KMS-11 (cell line): ENCODE results near the gene HSDL2.

Experiments
- H2AFZ ChIP-seq: fragments of 200-600 bp; sonication (generic); 2 replicates; pipeline ENCODE4 v1.6.1; 2016; ENCODE audit warnings: antibody characterized with exemption, mixed run types, low read depth
- H3K27ac ChIP-seq: fragments of 200-600 bp; sonication (generic); 2 replicates; pipeline ENCODE4 v1.6.1; 2016; ENCODE audit warnings: mild to moderate bottlenecking, mixed run types
- H3K27me3 ChIP-seq: fragments of 200-600 bp; sonication (generic); 2 replicates; pipeline ENCODE4 v1.6.1; 2017; ENCODE audit warnings: mild to moderate bottlenecking, low read depth, mixed run types, moderate library complexity; ENCODE audit not compliant: insufficient read depth
- H3K36me3 ChIP-seq: fragments of 200-600 bp; sonication (generic); 2 replicates; pipeline ENCODE4 v1.6.1; 2017; ENCODE audit warnings: mild to moderate bottlenecking, mixed run types; ENCODE audit not compliant: insufficient read depth
- H3K4me1 ChIP-seq: fragments of 200-600 bp; sonication (generic); 2 replicates; pipeline ENCODE4 v1.6.1; 2016; ENCODE audit warnings: mild to moderate bottlenecking, low read depth, mixed run types; ENCODE audit not compliant: poor library complexity, severe bottlenecking
- H3K4me2 ChIP-seq: fragments of 200-600 bp; sonication (generic); 2 replicates; pipeline ENCODE4 v1.7.0; 2016; ENCODE audit warnings: mild to moderate bottlenecking, mixed run types
- H3K4me3 ChIP-seq: fragments of 200-600 bp; sonication (generic); IDR thresholded peaks from 2 replicates; pipeline ENCODE4 v1.6.1; 2017; ENCODE audit warnings: low read depth, low read length, mixed read lengths; ENCODE audit not compliant: insufficient read depth
- H3K79me2 ChIP-seq: fragments of 200-600 bp; sonication (generic); 2 replicates; pipeline ENCODE4 v1.6.1; 2016; ENCODE audit warnings: low read depth, mixed run types; ENCODE audit not compliant: insufficient read depth
- H3K9ac ChIP-seq: fragments of 200-600 bp; sonication (generic); 2 replicates; pipeline ENCODE4 v1.6.1; 2016; ENCODE audit warnings: mild to moderate bottlenecking, mixed run types
- H4K20me1 ChIP-seq: fragments of 200-600 bp; sonication (generic); 2 replicates; pipeline ENCODE4 v1.6.1; 2016; ENCODE audit warnings: mild to moderate bottlenecking, mixed run types; ENCODE audit not compliant: insufficient read depth
- CTCF ChIP-seq: fragments of 200-600 bp; sonication (generic); conservative IDR thresholded peaks from 2 replicates; pipeline ENCODE4 v1.6.1; 2017; ENCODE audit warnings: low read depth, mild to moderate bottlenecking, antibody characterized with exemption, low read length, moderate library complexity, mixed read lengths

HSDL2 gene

GRCh38 chr9:112503170-112503569, 123.3 kb downstream of the HSDL2 start:
- Histone ChIP-seq H3K36me3 (no peaks in the 10 kb centered on the region), H3K4me1 (peaks cover 19% of the 10 kb centered on the region), H3K4me3 (no peak overlapping the region), H3K27ac (peak overlapping the region; percentile 8; the same call in 1 of the 2 replicates), H3K9ac (no peak overlapping the region), H3K79me2 (no peaks in the 10 kb centered on the region), H2AFZ (no peak overlapping the region), H3K27me3 (no peaks in the 10 kb centered on the region), H4K20me1 (no peaks in the 10 kb centered on the region), H3K4me2 (no peak overlapping the region)
- TF ChIP-seq CTCF = no peak

- H3K27me3 ChIP-seq = no peaks in the 10 kb centered on the region
- H3K36me3 ChIP-seq = no peaks in the 10 kb centered on the region
- peaks cover 19% of the 10 kb centered on the region for H3K4me1 ChIP-seq
- H2AFZ ChIP-seq = no peak overlapping the region
- no peak overlapping the region for H3K4me2 ChIP-seq
- no peak overlapping the region for H3K27ac ChIP-seq
- no peak for TF ChIP-seq CTCF
- H3K79me2 ChIP-seq = no peaks in the 10 kb centered on the region
- no peak overlapping the region for H3K9ac ChIP-seq
- H3K4me3 ChIP-seq = no peak overlapping the region
- no peaks in the 10 kb centered on the region for H4K20me1 ChIP-seq
These were observed 125.2 kb downstream of the HSDL2 start for GRCh38 chr9:112505086-112505485.

GRCh38 chr9:112505607-112506006, 125.7 kb downstream of the HSDL2 start:
- no peak overlapping the region for H3K9ac ChIP-seq
- H2AFZ ChIP-seq = no peak overlapping the region
- H4K20me1 ChIP-seq = no peaks in the 10 kb centered on the region
- H3K27ac ChIP-seq = no peak overlapping the region
- H3K36me3 ChIP-seq = no peaks in the 10 kb centered on the region
- no peaks in the 10 kb centered on the region for H3K79me2 ChIP-seq
- no peaks in the 10 kb centered on the region for H3K27me3 ChIP-seq
- H3K4me3 ChIP-seq = no peak overlapping the region
- no peak overlapping the region for H3K4me2 ChIP-seq
- no peak for TF ChIP-seq CTCF
- H3K4me1 ChIP-seq = peaks cover 19% of the 10 kb centered on the region

GRCh38 chr9:112506571-112506970, 126.7 kb downstream of the HSDL2 start:
- Histone ChIP-seq H3K27ac (no peak overlapping the region), H4K20me1 (no peaks in the 10 kb centered on the region), H3K36me3 (no peaks in the 10 kb centered on the region), H3K4me3 (no peak overlapping the region), H3K4me1 (peaks cover 14% of the 10 kb centered on the region), H2AFZ (no peak overlapping the region), H3K9ac (no peak overlapping the region), H3K27me3 (no peaks in the 10 kb centered on the region), H3K79me2 (no peaks in the 10 kb centered on the region), H3K4me2 (no peak overlapping the region)
- TF ChIP-seq CTCF = no peak
